ENCODE measurements around the gene PANK1. TPM values are rescaled to one million over a fixed set of nuclear protein-coding genes. Genes with fewer than 3 reads are reported as not detected.
A peak's percentile ranks its signal among the peaks of the same experiment; 100 is the strongest.
"Not testable (repeated sequence)": the region's sequence is repeated elsewhere in the genome, so short reads cannot be mapped to it uniquely, and the experiment has no call there.

PANK1 gene
- total and polyA plus RNA-seq, 4 donors, result 27.5 to 36.1 (median 34.9) TPM

GRCh38 chr10:89552213-89552612 is 92.8 kb downstream of the PANK1 start:
- Histone ChIP-seq H3K9me3 (ENCODE audit: control insufficient read depth, insufficient read depth, low read length) (no peaks in the 10 kb centered on the region), H3K27ac (ENCODE audit: low read depth, low read length) (no peak overlapping the region), H3K36me3 (ENCODE audit: control insufficient read depth, insufficient read depth, low read length) (no peaks in the 10 kb centered on the region), H3K27me3 (ENCODE audit: control insufficient read depth, insufficient read depth, low read length) (no peaks in the 10 kb centered on the region), H3K4me3 (ENCODE audit: low read depth, low read length) (no peak overlapping the region), H3K4me1 (ENCODE audit: control insufficient read depth, insufficient read depth, low read length) (no peaks in the 10 kb centered on the region)
- no CpG with 5 or more reads among the region's 4 CpGs for WGBS (ENCODE audit: insufficient coverage)
- no peak for DNase-seq (ENCODE audit: low read depth in 4 of 6, low spot score in 6 of 6)

- Histone ChIP-seq H3K9me3 (ENCODE audit: control insufficient read depth, insufficient read depth, low read length) (no peaks in the 10 kb centered on the region), H3K4me1 (ENCODE audit: control insufficient read depth, insufficient read depth, low read length) (no peaks in the 10 kb centered on the region), H3K4me3 (ENCODE audit: low read depth, low read length) (no peak overlapping the region), H3K27ac (ENCODE audit: low read depth, low read length) (no peak overlapping the region), H3K36me3 (ENCODE audit: control insufficient read depth, insufficient read depth, low read length) (no peaks in the 10 kb centered on the region), H3K27me3 (ENCODE audit: control insufficient read depth, insufficient read depth, low read length) (no peaks in the 10 kb centered on the region)
- no peak for DNase-seq (ENCODE audit: low read depth in 4 of 6, low spot score in 6 of 6)
- 88% methylated on average over 4 of the region's 5 CpGs for WGBS (ENCODE audit: insufficient coverage)
Observed at GRCh38 chr10:89550509-89550908, 94.5 kb downstream of the PANK1 start.

- Histone ChIP-seq H3K4me3 (ENCODE audit: low read depth, low read length) (no peak overlapping the region), H3K4me1 (ENCODE audit: control insufficient read depth, insufficient read depth, low read length) (no peaks in the 10 kb centered on the region), H3K36me3 (ENCODE audit: control insufficient read depth, insufficient read depth, low read length) (no peaks in the 10 kb centered on the region), H3K9me3 (ENCODE audit: control insufficient read depth, insufficient read depth, low read length) (no peaks in the 10 kb centered on the region), H3K27ac (ENCODE audit: low read depth, low read length) (no peak overlapping the region), H3K27me3 (ENCODE audit: control insufficient read depth, insufficient read depth, low read length) (no peaks in the 10 kb centered on the region)
- WGBS (ENCODE audit: insufficient coverage), result no CpG with 5 or more reads among the region's 1 CpG
- DNase-seq (ENCODE audit: low read depth in 4 of 6, low spot score in 6 of 6), result no peak
Observed at GRCh38 chr10:89549510-89549909, 95.5 kb downstream of the PANK1 start.

- no peaks in the 10 kb centered on the region for H3K36me3 ChIP-seq (ENCODE audit: control insufficient read depth, insufficient read depth, low read length)
- no peaks in the 10 kb centered on the region for H3K27me3 ChIP-seq (ENCODE audit: control insufficient read depth, insufficient read depth, low read length)
- WGBS (ENCODE audit: insufficient coverage), result 72% methylated on average over 5 of the region's 6 CpGs
Observed at GRCh38 chr10:89548673-89549072, 96.4 kb downstream of the PANK1 start.

GRCh38 chr10:89547853-89548513 is 97.1 kb downstream of the PANK1 start:
- Histone ChIP-seq H3K36me3 (ENCODE audit: control insufficient read depth, insufficient read depth, low read length) (no peaks in the 10 kb centered on the region), H3K4me1 (ENCODE audit: control insufficient read depth, insufficient read depth, low read length) (no peaks in the 10 kb centered on the region), H3K4me3 (ENCODE audit: low read depth, low read length) (no peak overlapping the region), H3K27ac (ENCODE audit: low read depth, low read length) (no peak overlapping the region), H3K9me3 (ENCODE audit: control insufficient read depth, insufficient read depth, low read length) (no peaks in the 10 kb centered on the region), H3K27me3 (ENCODE audit: control insufficient read depth, insufficient read depth, low read length) (no peaks in the 10 kb centered on the region)
- WGBS (ENCODE audit: insufficient coverage), result 41% methylated on average over 2 of the region's 2 CpGs
- no peak for DNase-seq (ENCODE audit: low read depth in 4 of 6, low spot score in 6 of 6)

More at GRCh38 chr10:89548673-89549072, 96.4 kb downstream of the PANK1 start:
- no peak overlapping the region for H3K4me3 ChIP-seq (ENCODE audit: low read depth, low read length)
- no peak overlapping the region for H3K27ac ChIP-seq (ENCODE audit: low read depth, low read length)
- no peaks in the 10 kb centered on the region for H3K4me1 ChIP-seq (ENCODE audit: control insufficient read depth, insufficient read depth, low read length)
- no peaks in the 10 kb centered on the region for H3K9me3 ChIP-seq (ENCODE audit: control insufficient read depth, insufficient read depth, low read length)
- no peak for DNase-seq (ENCODE audit: low read depth in 4 of 6, low spot score in 6 of 6)

- not testable (repeated sequence) for H3K4me3 ChIP-seq (ENCODE audit: low read depth, low read length); H3K4me1 ChIP-seq (ENCODE audit: control insufficient read depth, insufficient read depth, low read length); H3K27ac ChIP-seq (ENCODE audit: low read depth, low read length); H3K9me3 ChIP-seq (ENCODE audit: control insufficient read depth, insufficient read depth, low read length); H3K36me3 ChIP-seq (ENCODE audit: control insufficient read depth, insufficient read depth, low read length); DNase-seq (ENCODE audit: low read depth in 4 of 6, low spot score in 6 of 6); H3K27me3 ChIP-seq (ENCODE audit: control insufficient read depth, insufficient read depth, low read length)
- no CpG with 5 or more reads among the region's 1 CpG for WGBS (ENCODE audit: insufficient coverage)
Observed at GRCh38 chr10:89546651-89547050, 98.4 kb downstream of the PANK1 start.

- no peak for DNase-seq (ENCODE audit: low read depth in 4 of 6, low spot score in 6 of 6)
- Histone ChIP-seq H3K27me3 (ENCODE audit: control insufficient read depth, insufficient read depth, low read length) (no peaks in the 10 kb centered on the region), H3K36me3 (ENCODE audit: control insufficient read depth, insufficient read depth, low read length) (no peaks in the 10 kb centered on the region), H3K4me3 (ENCODE audit: low read depth, low read length) (no peak overlapping the region), H3K9me3 (ENCODE audit: control insufficient read depth, insufficient read depth, low read length) (no peaks in the 10 kb centered on the region), H3K4me1 (ENCODE audit: control insufficient read depth, insufficient read depth, low read length) (no peaks in the 10 kb centered on the region), H3K27ac (ENCODE audit: low read depth, low read length) (no peak overlapping the region)
- WGBS (ENCODE audit: insufficient coverage), result no CpG with 5 or more reads among the region's 3 CpGs
Observed at GRCh38 chr10:89543841-89544240, 101.2 kb downstream of the PANK1 start.

- DNase-seq (ENCODE audit: low read depth in 4 of 6, low spot score in 6 of 6), result no peak
- Histone ChIP-seq H3K9me3 (ENCODE audit: control insufficient read depth, insufficient read depth, low read length) (no peaks in the 10 kb centered on the region), H3K4me3 (ENCODE audit: low read depth, low read length) (no peak overlapping the region), H3K27me3 (ENCODE audit: control insufficient read depth, insufficient read depth, low read length) (peaks cover 9% of the 10 kb centered on the region), H3K27ac (ENCODE audit: low read depth, low read length) (no peak overlapping the region), H3K4me1 (ENCODE audit: control insufficient read depth, insufficient read depth, low read length) (peaks cover 4% of the 10 kb centered on the region), H3K36me3 (ENCODE audit: control insufficient read depth, insufficient read depth, low read length) (no peaks in the 10 kb centered on the region)
- 89% methylated on average over 3 of the region's 4 CpGs for WGBS (ENCODE audit: insufficient coverage)
Observed at GRCh38 chr10:89540420-89540949, 104.6 kb downstream of the PANK1 start.

- no CpG with 5 or more reads among the region's 1 CpG for WGBS (ENCODE audit: insufficient coverage)
- DNase-seq (ENCODE audit: low read depth in 4 of 6, low spot score in 6 of 6), result no peak
- Histone ChIP-seq H3K36me3 (ENCODE audit: control insufficient read depth, insufficient read depth, low read length) (no peaks in the 10 kb centered on the region), H3K4me1 (ENCODE audit: control insufficient read depth, insufficient read depth, low read length) (peaks cover 18% of the 10 kb centered on the region), H3K27ac (ENCODE audit: low read depth, low read length) (no peak overlapping the region), H3K9me3 (ENCODE audit: control insufficient read depth, insufficient read depth, low read length) (no peaks in the 10 kb centered on the region), H3K4me3 (ENCODE audit: low read depth, low read length) (no peak overlapping the region), H3K27me3 (ENCODE audit: control insufficient read depth, insufficient read depth, low read length) (peaks cover 37% of the 10 kb centered on the region)
Observed at GRCh38 chr10:89537364-89537763, 107.7 kb downstream of the PANK1 start.

GRCh38 chr10:89536013-89536354 is 109.1 kb downstream of the PANK1 start:
- H3K27me3 ChIP-seq (ENCODE audit: control insufficient read depth, insufficient read depth, low read length), result peaks cover 43% of the 10 kb centered on the region
- H3K27ac ChIP-seq (ENCODE audit: low read depth, low read length), result peak overlapping the region; percentile 62

More at GRCh38 chr10:89536013-89536354, 109.1 kb downstream of the PANK1 start:
- DNase-seq (ENCODE audit: low read depth in 4 of 6, low spot score in 6 of 6), result no peak
- H3K4me3 ChIP-seq (ENCODE audit: low read depth, low read length), result peak overlapping the region; percentile 38
- no peaks in the 10 kb centered on the region for H3K9me3 ChIP-seq (ENCODE audit: control insufficient read depth, insufficient read depth, low read length)
- H3K4me1 ChIP-seq (ENCODE audit: control insufficient read depth, insufficient read depth, low read length), result peaks cover 18% of the 10 kb centered on the region
- H3K36me3 ChIP-seq (ENCODE audit: control insufficient read depth, insufficient read depth, low read length), result no peaks in the 10 kb centered on the region
- WGBS (ENCODE audit: insufficient coverage), result 11% methylated on average over 16 of the region's 16 CpGs

Data from spinal cord (tissue), 10 donors.